Measurements from ENCODE around the gene PDXK.

The PDXK gene

DNA sequence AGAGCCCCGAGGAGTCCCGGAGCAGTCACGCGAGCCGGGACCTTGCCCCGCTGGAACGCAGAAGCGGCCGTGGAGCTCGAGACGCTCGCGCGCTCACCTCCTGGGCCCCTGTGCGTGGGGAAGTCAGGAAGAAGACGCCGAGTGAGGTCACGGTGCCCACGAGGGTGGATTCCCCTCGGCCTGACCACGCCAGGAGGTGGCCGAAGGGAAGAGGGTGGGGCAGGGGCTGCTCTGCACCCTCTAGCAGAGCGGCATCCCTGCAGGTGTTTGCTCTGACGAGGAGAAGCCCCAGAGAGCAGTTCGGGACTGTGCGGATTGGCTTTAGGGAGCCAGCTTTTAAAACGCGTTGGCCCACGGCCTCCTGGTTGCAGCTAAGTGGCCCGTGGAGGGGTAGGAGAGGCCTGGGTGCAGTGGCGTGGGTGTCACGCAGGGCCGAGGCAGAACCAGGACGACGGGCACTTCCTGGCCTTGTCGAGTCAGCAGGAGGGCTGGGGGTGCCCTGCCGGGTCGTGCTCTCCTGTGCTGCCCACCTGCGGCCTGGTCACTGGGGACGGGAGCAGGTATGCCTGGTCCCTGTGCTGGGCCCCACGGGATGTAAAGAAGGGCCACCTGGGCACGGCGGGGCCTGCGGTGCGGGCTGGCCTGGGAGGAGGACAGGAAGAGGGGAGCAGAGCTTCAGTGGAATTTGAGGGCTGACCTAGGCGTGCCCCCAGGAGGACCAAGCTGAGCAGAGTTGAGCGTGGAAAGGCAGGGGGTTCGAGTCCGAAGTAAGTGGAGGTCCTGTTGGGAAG, 1.0 kb downstream of the PDXK start:
- TF ChIP-seq, protein P1, sequence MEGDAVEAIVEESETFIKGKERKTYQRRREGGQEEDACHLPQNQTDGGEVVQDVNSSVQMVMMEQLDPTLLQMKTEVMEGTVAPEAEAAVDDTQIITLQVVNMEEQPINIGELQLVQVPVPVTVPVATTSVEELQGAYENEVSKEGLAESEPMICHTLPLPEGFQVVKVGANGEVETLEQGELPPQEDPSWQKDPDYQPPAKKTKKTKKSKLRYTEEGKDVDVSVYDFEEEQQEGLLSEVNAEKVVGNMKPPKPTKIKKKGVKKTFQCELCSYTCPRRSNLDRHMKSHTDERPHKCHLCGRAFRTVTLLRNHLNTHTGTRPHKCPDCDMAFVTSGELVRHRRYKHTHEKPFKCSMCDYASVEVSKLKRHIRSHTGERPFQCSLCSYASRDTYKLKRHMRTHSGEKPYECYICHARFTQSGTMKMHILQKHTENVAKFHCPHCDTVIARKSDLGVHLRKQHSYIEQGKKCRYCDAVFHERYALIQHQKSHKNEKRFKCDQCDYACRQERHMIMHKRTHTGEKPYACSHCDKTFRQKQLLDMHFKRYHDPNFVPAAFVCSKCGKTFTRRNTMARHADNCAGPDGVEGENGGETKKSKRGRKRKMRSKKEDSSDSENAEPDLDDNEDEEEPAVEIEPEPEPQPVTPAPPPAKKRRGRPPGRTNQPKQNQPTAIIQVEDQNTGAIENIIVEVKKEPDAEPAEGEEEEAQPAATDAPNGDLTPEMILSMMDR (IDR thresholded peaks at IDR 0.05; ENCODE audit: low read depth, low read length): no peak
- H3K27ac ChIP-seq: peak overlapping the region; percentile 63
- H3K9me3 ChIP-seq (ENCODE audit: severe bottlenecking): no peaks in the 10 kb centered on the region
- H3K4me3 ChIP-seq (ENCODE audit: low read depth, low read length): peak overlapping the region; percentile 88
- H3K36me3 ChIP-seq: peaks cover 21% of the 10 kb centered on the region
- no peak for DNase-seq
- H3K27me3 ChIP-seq (ENCODE audit: insufficient read depth, low read depth, severe bottlenecking): no peaks in the 10 kb centered on the region

DNA sequence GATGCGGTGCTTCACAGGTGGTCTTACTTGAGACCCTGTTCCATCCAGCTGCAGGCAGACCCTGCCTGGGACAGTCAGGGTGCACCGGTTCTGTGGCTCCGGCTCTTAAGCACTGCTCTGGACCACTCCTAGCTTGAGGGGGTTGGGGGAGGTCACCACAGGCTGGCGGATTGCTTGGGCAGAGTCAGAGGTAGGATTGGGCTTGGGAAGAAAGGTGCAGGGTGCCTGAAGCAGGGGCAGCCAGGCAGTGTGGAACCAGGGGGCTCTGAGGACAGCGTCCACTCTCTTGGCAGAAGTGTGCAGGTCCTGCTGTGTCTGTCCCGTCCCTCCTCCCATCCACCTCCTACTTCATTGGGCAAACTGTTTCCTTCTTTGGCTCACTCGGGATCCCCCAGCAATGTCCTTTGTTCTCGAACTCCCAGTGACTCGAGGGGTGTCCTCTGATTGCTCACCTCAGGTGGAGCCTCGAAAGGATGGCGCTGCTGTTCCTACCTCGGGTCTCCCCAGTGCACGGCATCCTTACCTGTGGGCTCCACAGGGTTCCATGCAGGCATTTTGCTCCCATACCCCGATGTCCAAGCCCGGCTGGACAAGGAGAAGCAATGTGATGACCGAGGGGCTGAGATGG, 1.7 kb downstream of the PDXK start:
- no peak overlapping the region for H3K27ac ChIP-seq
- no peaks in the 10 kb centered on the region for H3K27me3 ChIP-seq (ENCODE audit: insufficient read depth, low read depth, severe bottlenecking)
- H3K9me3 ChIP-seq (ENCODE audit: severe bottlenecking): no peaks in the 10 kb centered on the region
- H3K36me3 ChIP-seq: peaks cover 24% of the 10 kb centered on the region
- H3K4me3 ChIP-seq (ENCODE audit: low read depth, low read length): no peak overlapping the region
- TF ChIP-seq, protein P1 (IDR thresholded peaks at IDR 0.05; ENCODE audit: low read depth, low read length): no peak
- DNase-seq: no peak

DNA sequence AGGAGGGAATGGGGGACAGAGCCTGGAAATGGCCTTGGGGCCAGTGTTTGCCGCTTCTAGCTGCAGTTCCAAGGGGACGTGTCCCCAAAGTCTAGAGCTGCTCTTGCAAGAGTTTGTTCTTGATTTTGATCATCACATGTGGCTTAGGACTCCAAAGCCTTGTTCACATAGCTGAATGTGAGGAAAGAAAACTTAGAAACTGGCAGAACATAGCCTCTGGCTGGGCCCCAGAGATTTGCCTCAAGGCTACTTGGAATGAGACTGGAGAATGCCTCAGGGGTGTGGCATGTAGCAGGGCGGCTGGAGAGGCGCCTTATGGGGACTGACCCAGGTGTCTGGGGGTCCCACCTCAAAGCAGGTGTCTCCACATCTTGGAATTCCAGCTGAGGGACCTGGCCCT, 2.3 kb downstream of the PDXK start:
- TF ChIP-seq, protein P1 (IDR thresholded peaks at IDR 0.05; ENCODE audit: low read depth, low read length): no peak
- Histone ChIP-seq H3K4me3 (ENCODE audit: low read depth, low read length) (no peak overlapping the region), H3K27me3 (ENCODE audit: insufficient read depth, low read depth, severe bottlenecking) (no peaks in the 10 kb centered on the region), H3K36me3 (peaks cover 24% of the 10 kb centered on the region), H3K27ac (no peak overlapping the region), H3K9me3 (ENCODE audit: severe bottlenecking) (no peaks in the 10 kb centered on the region)
- DNase-seq: no peak

DNA sequence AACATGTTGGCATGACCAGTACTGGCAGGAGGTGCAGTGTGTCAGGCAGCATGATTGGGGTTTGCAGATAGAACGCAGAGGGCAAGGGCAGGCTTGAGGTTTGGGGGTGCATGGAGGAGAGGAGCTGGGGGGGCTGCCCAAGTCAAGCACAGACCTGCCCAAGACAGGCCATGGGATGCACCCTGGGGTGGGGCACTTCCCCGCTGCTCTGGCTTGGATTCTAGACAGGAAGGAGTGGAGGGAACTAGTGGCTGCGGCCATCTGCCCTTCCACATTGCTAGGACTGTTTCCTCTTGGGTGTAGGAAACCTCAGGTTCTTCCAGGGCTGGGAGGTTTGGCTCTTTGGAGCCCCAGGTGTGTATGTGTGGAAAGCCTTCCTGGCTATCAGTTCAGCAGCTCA, 3.0 kb downstream of the PDXK start:
- H3K27me3 ChIP-seq (ENCODE audit: insufficient read depth, low read depth, severe bottlenecking): no peaks in the 10 kb centered on the region
- H3K36me3 ChIP-seq: peaks cover 24% of the 10 kb centered on the region
- H3K27ac ChIP-seq: no peak overlapping the region
- TF ChIP-seq, protein P1 (IDR thresholded peaks at IDR 0.05; ENCODE audit: low read depth, low read length): no peak
- H3K4me3 ChIP-seq (ENCODE audit: low read depth, low read length): no peak overlapping the region
- DNase-seq: no peak
- H3K9me3 ChIP-seq (ENCODE audit: severe bottlenecking): no peaks in the 10 kb centered on the region

DNA sequence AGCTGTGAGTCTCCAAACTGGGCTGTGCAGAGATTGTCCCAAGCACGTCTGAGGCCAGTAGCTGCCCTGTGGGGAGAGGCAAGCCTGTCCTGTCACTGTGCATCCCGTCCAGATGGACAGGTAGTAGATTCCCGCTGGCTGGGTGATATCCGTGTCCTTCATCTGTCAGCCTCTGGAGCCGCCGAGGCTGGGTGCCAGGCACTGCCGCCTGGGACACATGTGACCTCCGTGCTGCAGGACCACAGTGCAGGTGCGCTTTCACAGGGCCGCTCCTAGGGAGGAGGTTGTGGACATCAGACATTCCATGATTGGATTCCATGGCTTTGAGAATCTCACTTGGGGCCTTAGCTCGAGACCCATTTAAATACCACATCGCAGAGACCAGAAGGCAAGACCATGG, 4.7 kb downstream of the PDXK start:
- DNase-seq: no peak

More for the DNA sequence above, 4.7 kb downstream of the PDXK start:
- Histone ChIP-seq H3K4me3 (ENCODE audit: low read depth, low read length) (no peak overlapping the region), H3K9me3 (ENCODE audit: severe bottlenecking) (no peaks in the 10 kb centered on the region), H3K27ac (no peak overlapping the region), H3K36me3 (peaks cover 24% of the 10 kb centered on the region), H3K27me3 (ENCODE audit: insufficient read depth, low read depth, severe bottlenecking) (no peaks in the 10 kb centered on the region)
- TF ChIP-seq, protein P1 (IDR thresholded peaks at IDR 0.05; ENCODE audit: low read depth, low read length): no peak
